HT1080 (cell line): ENCODE measurements around the gene HCN2. TPM values are rescaled to one million over a fixed set of nuclear protein-coding genes. Genes with fewer than 3 reads are reported as not detected.
A peak's percentile ranks its signal among the peaks of the same experiment; 100 is the strongest.
"Not testable (repeated sequence)": the region's sequence is repeated elsewhere in the genome, so short reads cannot be mapped to it uniquely, and the experiment has no call there.

Experiments used
- DNase-seq: peaks from one replicate; pipeline ENCODE4 v3.0.0-alpha.2; 2015; ENCODE audit warnings: low read depth
- total RNA-seq: library from RNA; depleted of rRNA; stranded (reverse); fragments of >200 nt; shearing (Covaris generic); gene quantifications from 2 replicates; pipeline ENCODE4 v1.2.3, GENCODE V29; 2014

HCN2 gene
- total RNA-seq, 1 experiment from 2014 or later, result 0.27 TPM

GRCh38 chr19:584240-585001, 5.3 kb upstream of the HCN2 start:
- peak; percentile 34 for DNase-seq

- DNase-seq, result not testable (repeated sequence)
Observed at GRCh38 chr19:585146-585545, 4.5 kb upstream of the HCN2 start.

GRCh38 chr19:585551-586110, 4.0 kb upstream of the HCN2 start:
- DNase-seq, result no peak

GRCh38 chr19:588093-588740, 1.5 kb upstream of the HCN2 start:
- DNase-seq, result peak; percentile 59

GRCh38 chr19:588741-589692, 664 bp upstream of the HCN2 start:
- no peak for DNase-seq

- DNase-seq, result no peak
Observed at GRCh38 chr19:590396-590745, 690 bp downstream of the HCN2 start.

- DNase-seq, result no peak
Observed at GRCh38 chr19:590750-591098, 1.0 kb downstream of the HCN2 start.

GRCh38 chr19:591099-591958, 1.6 kb downstream of the HCN2 start:
- DNase-seq, result no peak

- no peak for DNase-seq
Observed at GRCh38 chr19:592101-592500, 2.4 kb downstream of the HCN2 start.

GRCh38 chr19:593055-593454, 3.4 kb downstream of the HCN2 start:
- no peak for DNase-seq

GRCh38 chr19:593505-593904, 3.8 kb downstream of the HCN2 start:
- DNase-seq, result no peak

GRCh38 chr19:594265-594870, 4.7 kb downstream of the HCN2 start:
- no peak for DNase-seq

GRCh38 chr19:595326-596262, 5.9 kb downstream of the HCN2 start:
- DNase-seq, result no peak

- DNase-seq, result no peak
Observed at GRCh38 chr19:596263-596655, 6.6 kb downstream of the HCN2 start.

GRCh38 chr19:597406-598315, 8.0 kb downstream of the HCN2 start:
- DNase-seq, result no peak

GRCh38 chr19:601310-601709, 11.6 kb downstream of the HCN2 start:
- no peak for DNase-seq

- DNase-seq, result no peak
Observed at GRCh38 chr19:601790-602189, 12.1 kb downstream of the HCN2 start.
